PC-9 (cell line): ENCODE results near the gene FOS.

Source experiments
- EZH2 ChIP-seq: fragments of 200-600 bp; sonication (generic); IDR thresholded peaks from 2 replicates; pipeline ENCODE4 v1.8.0; 2017; ENCODE audit warnings: antibody characterized with exemption, low read depth
- TF ChIP-seq, protein P1 (sequence below): fragments of 200-600 bp; sonication (generic); conservative IDR thresholded peaks from 2 replicates; pipeline ENCODE4 v1.6.1; 2017; ENCODE audit warnings: mixed run types, antibody characterized with exemption, mild to moderate bottlenecking, moderate library complexity

DNA sequence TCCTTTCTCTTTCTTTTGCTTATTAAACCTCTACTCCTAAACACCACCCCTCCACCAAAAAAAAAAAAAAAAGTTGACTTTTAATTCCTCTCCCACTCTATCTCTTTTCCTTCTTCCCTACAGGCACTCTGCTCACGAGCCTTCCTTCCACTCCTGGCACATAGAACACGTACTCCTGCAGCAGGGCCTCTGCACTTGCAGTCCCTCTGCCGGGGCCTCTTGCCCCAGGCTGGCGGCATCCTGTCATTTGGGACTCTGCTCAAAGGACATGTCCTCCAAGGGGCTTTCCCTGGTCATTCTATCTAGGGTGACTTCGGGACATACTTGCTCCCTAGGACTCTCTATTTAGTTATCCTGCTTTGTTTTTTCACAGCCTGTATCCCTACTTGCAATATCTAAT is 7.7 kb downstream of the FOS start:
- TF ChIP-seq, protein P1, sequence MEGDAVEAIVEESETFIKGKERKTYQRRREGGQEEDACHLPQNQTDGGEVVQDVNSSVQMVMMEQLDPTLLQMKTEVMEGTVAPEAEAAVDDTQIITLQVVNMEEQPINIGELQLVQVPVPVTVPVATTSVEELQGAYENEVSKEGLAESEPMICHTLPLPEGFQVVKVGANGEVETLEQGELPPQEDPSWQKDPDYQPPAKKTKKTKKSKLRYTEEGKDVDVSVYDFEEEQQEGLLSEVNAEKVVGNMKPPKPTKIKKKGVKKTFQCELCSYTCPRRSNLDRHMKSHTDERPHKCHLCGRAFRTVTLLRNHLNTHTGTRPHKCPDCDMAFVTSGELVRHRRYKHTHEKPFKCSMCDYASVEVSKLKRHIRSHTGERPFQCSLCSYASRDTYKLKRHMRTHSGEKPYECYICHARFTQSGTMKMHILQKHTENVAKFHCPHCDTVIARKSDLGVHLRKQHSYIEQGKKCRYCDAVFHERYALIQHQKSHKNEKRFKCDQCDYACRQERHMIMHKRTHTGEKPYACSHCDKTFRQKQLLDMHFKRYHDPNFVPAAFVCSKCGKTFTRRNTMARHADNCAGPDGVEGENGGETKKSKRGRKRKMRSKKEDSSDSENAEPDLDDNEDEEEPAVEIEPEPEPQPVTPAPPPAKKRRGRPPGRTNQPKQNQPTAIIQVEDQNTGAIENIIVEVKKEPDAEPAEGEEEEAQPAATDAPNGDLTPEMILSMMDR = no peak
- TF ChIP-seq EZH2 = no peak
